Urinary bladder (tissue), 4 donors: ENCODE measurements around the gene ADH6. TPM values are rescaled to one million over a fixed set of nuclear protein-coding genes. Genes with fewer than 3 reads are reported as not detected.
"Not testable (repeated sequence)": the region's sequence is repeated elsewhere in the genome, so short reads cannot be mapped to it uniquely, and the experiment has no call there.

Experiments
- DNase-seq: peaks from one replicate; pipeline ENCODE4 v3.0.0-alpha.2; 2015; ENCODE audit errors: extremely low spot score
- H3K27ac ChIP-seq: one replicate; pipeline ENCODE4 v1.5.1; 2013; ENCODE audit warnings: low read depth, mild to moderate bottlenecking, moderate library complexity
- H3K36me3 ChIP-seq: one replicate; pipeline ENCODE4 v1.6.1; 2013; ENCODE audit warnings: mild to moderate bottlenecking, moderate library complexity; ENCODE audit not compliant: insufficient read depth
- H3K4me1 ChIP-seq: one replicate; pipeline ENCODE4 v1.6.1; 2013; ENCODE audit warnings: mild to moderate bottlenecking, moderate library complexity; ENCODE audit not compliant: insufficient read depth
- H3K4me3 ChIP-seq: one replicate; pipeline ENCODE4 v1.5.1; 2013; ENCODE audit warnings: low read depth, low read length
- WGBS: extraction: QIAGEN DNeasy Blood & Tissue Kit; methylation state at CpG from one replicate; pipeline ENCODE4 v1.1.7; 2013; 5-methylcytosine and 5-hydroxymethylcytosine counted together
- polyA plus RNA-seq: library from polyadenylated mRNA; stranded (reverse); fragments of 200-250 nt; gene quantifications from one replicate; pipeline ENCODE4 v1.2.3, GENCODE V29; 2013
- total RNA-seq: library from RNA; depleted of rRNA; stranded (reverse); fragments of >200 nt; gene quantifications from one replicate; pipeline ENCODE4 v1.2.3, GENCODE V29; 2014
- donor health status: healthy with polysubstance abuse.
- donor health status: healthy.

ADH6 gene
- total RNA-seq (0.05 TPM), polyA plus RNA-seq (0.28 TPM)

- no peak for DNase-seq
- WGBS, result 87% methylated on average over 3 of the region's 3 CpGs
- H3K27ac ChIP-seq, result no peak within 1 kb of the TSS
- H3K4me1 ChIP-seq, result no peaks in the 10 kb centered on the region
- H3K36me3 ChIP-seq, result no peaks in the 10 kb centered on the region
- H3K4me3 ChIP-seq, result no peak within 1 kb of the TSS
These were observed at the start of gene ADH6 for GRCh38 chr4:99219072-99219471. ADH6 (minus strand) TSS chr4:99219246; CDS start chr4:99219152, 94 bp downstream.

- H3K27ac ChIP-seq, result no peak overlapping the region
- no peaks in the 10 kb centered on the region for H3K36me3 ChIP-seq
- no peak overlapping the region for H3K4me3 ChIP-seq
- H3K4me1 ChIP-seq, result no peaks in the 10 kb centered on the region
- DNase-seq, result no peak
These were observed 45.9 kb upstream of the ADH6 start for GRCh38 chr4:99264927-99265326.

- WGBS, result 84% methylated on average over 4 of the region's 4 CpGs
- H3K4me3 ChIP-seq, result no peak overlapping the region
These were observed 33.7 kb upstream of the ADH6 start for GRCh38 chr4:99252746-99253145.

GRCh38 chr4:99248714-99249113, 29.7 kb upstream of the ADH6 start:
- H3K4me1 ChIP-seq, result peaks cover 2% of the 10 kb centered on the region
- no peaks in the 10 kb centered on the region for H3K36me3 ChIP-seq
- DNase-seq, result no peak
- no peak overlapping the region for H3K27ac ChIP-seq
- no peak overlapping the region for H3K4me3 ChIP-seq
- 77% methylated on average over 1 of the region's 1 CpG for WGBS

More at GRCh38 chr4:99252746-99253145, 33.7 kb upstream of the ADH6 start:
- no peak for DNase-seq
- no peak overlapping the region for H3K27ac ChIP-seq
- no peaks in the 10 kb centered on the region for H3K36me3 ChIP-seq
- peaks cover 2% of the 10 kb centered on the region for H3K4me1 ChIP-seq

GRCh38 chr4:99235955-99236354, 16.9 kb upstream of the ADH6 start:
- no peak for DNase-seq
- 75% methylated on average over 1 of the region's 1 CpG for WGBS
- Histone ChIP-seq H3K36me3 (no peaks in the 10 kb centered on the region), H3K4me1 (no peaks in the 10 kb centered on the region), H3K27ac (no peak overlapping the region), H3K4me3 (no peak overlapping the region)

GRCh38 chr4:99234331-99235010, 15.4 kb upstream of the ADH6 start:
- WGBS, result 57% methylated on average over 2 of the region's 2 CpGs
- Histone ChIP-seq H3K4me1 (no peaks in the 10 kb centered on the region), H3K4me3 (no peak overlapping the region), H3K36me3 (no peaks in the 10 kb centered on the region), H3K27ac (no peak overlapping the region)
- DNase-seq, result no peak

- H3K27ac ChIP-seq, DNase-seq, H3K4me1 ChIP-seq, H3K36me3 ChIP-seq, H3K4me3 ChIP-seq: not testable (repeated sequence)
- 97% methylated on average over 2 of the region's 2 CpGs for WGBS
These were observed 14.4 kb upstream of the ADH6 start for GRCh38 chr4:99233397-99233796.

- not testable (repeated sequence) for DNase-seq, H3K4me3 ChIP-seq, H3K36me3 ChIP-seq, H3K27ac ChIP-seq, H3K4me1 ChIP-seq
- WGBS, result 78% methylated on average over 1 of the region's 1 CpG
These were observed 9.7 kb upstream of the ADH6 start for GRCh38 chr4:99228706-99229105.

GRCh38 chr4:99227646-99228045, 8.6 kb upstream of the ADH6 start:
- DNase-seq, H3K4me1 ChIP-seq, H3K36me3 ChIP-seq, H3K27ac ChIP-seq, H3K4me3 ChIP-seq: not testable (repeated sequence)
- WGBS, result 90% methylated on average over 4 of the region's 4 CpGs

GRCh38 chr4:99221980-99222379, 2.9 kb upstream of the ADH6 start:
- H3K27ac ChIP-seq, result no peak overlapping the region
- no peak for DNase-seq
- no peaks in the 10 kb centered on the region for H3K4me1 ChIP-seq
- WGBS, result 16% methylated on average over 1 of the region's 1 CpG
- H3K36me3 ChIP-seq, result no peaks in the 10 kb centered on the region
- no peak overlapping the region for H3K4me3 ChIP-seq

GRCh38 chr4:99219479-99219878, 433 bp upstream of the ADH6 start:
- Histone ChIP-seq H3K4me1 (no peaks in the 10 kb centered on the region), H3K36me3 (no peaks in the 10 kb centered on the region), H3K4me3 (no peak overlapping the region), H3K27ac (no peak overlapping the region)
- 59% methylated on average over 1 of the region's 1 CpG for WGBS
- no peak for DNase-seq

GRCh38 chr4:99215521-99215920, 3.5 kb downstream of the ADH6 start:
- 74% methylated on average over 3 of the region's 3 CpGs for whole genome bisulfite sequencing

GRCh38 chr4:99210789-99211188, 8.3 kb downstream of the ADH6 start:
- H3K27ac ChIP-seq, result no peak overlapping the region
- H3K36me3 ChIP-seq, result no peaks in the 10 kb centered on the region
- H3K4me1 ChIP-seq, result no peaks in the 10 kb centered on the region
- H3K4me3 ChIP-seq, result no peak overlapping the region
- no peak for DNase-seq

More at GRCh38 chr4:99215521-99215920, 3.5 kb downstream of the ADH6 start:
- DNase-seq, result no peak
- H3K4me3 ChIP-seq, result no peak overlapping the region
- H3K4me1 ChIP-seq, result no peaks in the 10 kb centered on the region
- no peaks in the 10 kb centered on the region for H3K36me3 ChIP-seq
- no peak overlapping the region for H3K27ac ChIP-seq

- no peaks in the 10 kb centered on the region for H3K36me3 ChIP-seq
These were observed 9.4 kb downstream of the ADH6 start for GRCh38 chr4:99209671-99210070.

GRCh38 chr4:99208719-99209075, 10.3 kb downstream of the ADH6 start:
- Histone ChIP-seq H3K4me1 (no peaks in the 10 kb centered on the region), H3K4me3 (no peak overlapping the region), H3K27ac (peak overlapping the region; percentile 3), H3K36me3 (no peaks in the 10 kb centered on the region)
- DNase-seq, result no peak
- 75% methylated on average over 2 of the region's 2 CpGs for WGBS

More at GRCh38 chr4:99209671-99210070, 9.4 kb downstream of the ADH6 start:
- no peak overlapping the region for H3K4me3 ChIP-seq
- DNase-seq, result no peak
- H3K4me1 ChIP-seq, result no peaks in the 10 kb centered on the region
- no peak overlapping the region for H3K27ac ChIP-seq
- 84% methylated on average over 1 of the region's 1 CpG for WGBS
